ENCODE results near the gene OGFR.

Gene OGFR

DNA sequence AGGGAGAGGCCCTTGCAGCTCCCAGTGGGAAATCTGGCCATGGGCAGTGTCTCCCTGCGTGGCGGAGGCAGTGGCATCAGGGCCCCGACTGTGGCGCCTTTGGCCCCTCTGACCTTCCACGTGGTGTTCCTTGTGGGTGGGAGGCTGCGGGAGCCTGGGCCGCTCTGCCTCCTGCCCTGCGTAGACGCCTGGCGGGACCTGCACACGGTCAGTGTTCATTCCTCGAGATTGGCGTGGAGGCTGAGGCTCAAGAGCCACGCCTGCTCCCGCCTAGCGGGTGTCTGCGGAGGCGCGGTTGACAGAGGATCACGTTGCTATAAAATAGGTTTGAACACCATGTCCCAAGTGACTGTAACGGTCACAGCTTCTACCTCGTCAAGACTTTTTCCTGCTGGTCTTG lies 26.2 kb downstream of the OGFR start:
- ChIA-PET POLR2A (no interaction called here), CTCF (no interaction called here)
- Histone ChIP-seq H3K9me3 (ENCODE audit: control insufficient read depth, insufficient read depth, low read depth, low read length) (no peaks in the 10 kb centered on the region), H3K4me3 (ENCODE audit: low read depth, low read length) (no peak overlapping the region), H3K27ac (ENCODE audit: extremely low read depth, low read depth, low read length) (no peak overlapping the region), H3K4me1 (ENCODE audit: control insufficient read depth, insufficient read depth, low read length) (no peaks in the 10 kb centered on the region; the same call in 1 of the 2 replicates), H3K36me3 (ENCODE audit: control insufficient read depth in 2 of 2, insufficient read depth in 1 of 2, low read length in 2 of 2) (peaks cover 0 to 2% of the 10 kb centered on the region in 2 experiments; a peak in 1 of 3 replicates)
- TF ChIP-seq KLF1 (tag by site-specific recombination; IDR thresholded peaks at IDR 0.05): peak; percentile 73; the same call in 1 of the 2 replicates
- 0 out of 2 replicates have a peak, but pooled peaks have one; percentile 10 for TF ChIP-seq KLF8 (tag by site-specific recombination; IDR thresholded peaks at IDR 0.05)
- no peak for TF ChIP-seq HIC1 (tag by site-specific recombination; IDR thresholded peaks at IDR 0.05)

DNA sequence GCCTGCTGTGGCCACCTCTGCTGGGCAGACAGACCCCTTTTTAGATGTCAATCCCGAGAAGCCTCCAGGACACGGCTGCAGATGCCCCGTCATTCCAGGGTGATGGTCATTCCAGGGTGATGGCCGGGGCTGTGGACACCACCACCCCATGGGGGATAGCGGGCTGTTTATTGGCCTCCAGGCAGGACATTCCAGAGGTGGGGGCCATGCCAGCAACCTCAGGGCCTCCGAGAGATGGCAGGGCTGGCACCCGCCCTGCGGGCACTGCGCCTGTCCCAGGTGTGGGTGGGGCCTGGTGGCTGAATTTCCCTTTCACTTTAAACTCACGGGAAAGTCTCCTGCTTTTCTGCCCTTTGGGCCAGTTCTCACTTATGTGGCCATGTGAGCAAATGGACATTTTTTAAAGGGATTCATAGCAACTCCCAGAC lies 26.7 kb downstream of the OGFR start:
- POLR2A ChIA-PET: no interaction called here

More for the DNA sequence above, 26.7 kb downstream of the OGFR start:
- Histone ChIP-seq H3K4me3 (ENCODE audit: low read depth, low read length) (no peak overlapping the region), H3K9me3 (ENCODE audit: control insufficient read depth, insufficient read depth, low read depth, low read length) (no peaks in the 10 kb centered on the region), H3K27ac (ENCODE audit: extremely low read depth, low read depth, low read length) (no peak overlapping the region), H3K36me3 (ENCODE audit: control insufficient read depth in 2 of 2, insufficient read depth in 1 of 2, low read length in 2 of 2) (peaks cover 0 to 8% of the 10 kb centered on the region in 2 experiments; a peak in 1 of 3 replicates), H3K4me1 (ENCODE audit: control insufficient read depth, insufficient read depth, low read length) (no peaks in the 10 kb centered on the region; the same call in 1 of the 2 replicates)
- TF ChIP-seq ZNF670 (tag by site-specific recombination; IDR thresholded peaks at IDR 0.05; ENCODE audit: low read depth): no peak
- TF ChIP-seq ZNF664 (tag by site-specific recombination; IDR thresholded peaks at IDR 0.05): no peak
- no peak for TF ChIP-seq CTCF (tag by site-specific recombination; IDR thresholded peaks at IDR 0.05)
- TF ChIP-seq ZFHX2 (tag by site-specific recombination; conservative IDR thresholded peaks at IDR 0.05): no peak
- TF ChIP-seq ZNF777 (tag by site-specific recombination; IDR thresholded peaks at IDR 0.05; ENCODE audit: borderline replicate concordance): no peak
- TF ChIP-seq, protein P1, sequence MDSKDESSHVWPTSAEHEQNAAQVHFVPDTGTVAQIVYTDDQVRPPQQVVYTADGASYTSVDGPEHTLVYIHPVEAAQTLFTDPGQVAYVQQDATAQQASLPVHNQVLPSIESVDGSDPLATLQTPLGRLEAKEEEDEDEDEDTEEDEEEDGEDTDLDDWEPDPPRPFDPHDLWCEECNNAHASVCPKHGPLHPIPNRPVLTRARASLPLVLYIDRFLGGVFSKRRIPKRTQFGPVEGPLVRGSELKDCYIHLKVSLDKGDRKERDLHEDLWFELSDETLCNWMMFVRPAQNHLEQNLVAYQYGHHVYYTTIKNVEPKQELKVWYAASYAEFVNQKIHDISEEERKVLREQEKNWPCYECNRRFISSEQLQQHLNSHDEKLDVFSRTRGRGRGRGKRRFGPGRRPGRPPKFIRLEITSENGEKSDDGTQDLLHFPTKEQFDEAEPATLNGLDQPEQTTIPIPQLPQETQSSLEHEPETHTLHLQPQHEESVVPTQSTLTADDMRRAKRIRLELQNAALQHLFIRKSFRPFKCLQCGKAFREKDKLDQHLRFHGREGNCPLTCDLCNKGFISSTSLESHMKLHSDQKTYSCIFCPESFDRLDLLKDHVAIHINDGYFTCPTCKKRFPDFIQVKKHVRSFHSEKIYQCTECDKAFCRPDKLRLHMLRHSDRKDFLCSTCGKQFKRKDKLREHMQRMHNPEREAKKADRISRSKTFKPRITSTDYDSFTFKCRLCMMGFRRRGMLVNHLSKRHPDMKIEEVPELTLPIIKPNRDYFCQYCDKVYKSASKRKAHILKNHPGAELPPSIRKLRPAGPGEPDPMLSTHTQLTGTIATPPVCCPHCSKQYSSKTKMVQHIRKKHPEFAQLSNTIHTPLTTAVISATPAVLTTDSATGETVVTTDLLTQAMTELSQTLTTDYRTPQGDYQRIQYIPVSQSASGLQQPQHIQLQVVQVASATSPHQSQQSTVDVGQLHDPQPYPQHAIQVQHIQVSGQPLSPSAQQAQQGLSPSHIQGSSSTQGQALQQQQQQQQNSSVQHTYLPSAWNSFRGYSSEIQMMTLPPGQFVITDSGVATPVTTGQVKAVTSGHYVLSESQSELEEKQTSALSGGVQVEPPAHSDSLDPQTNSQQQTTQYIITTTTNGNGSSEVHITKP (tag by site-specific recombination; IDR thresholded peaks at IDR 0.05): no peak
- TF ChIP-seq ZSCAN23 (tag by site-specific recombination; IDR thresholded peaks at IDR 0.05): no peak
- TF ChIP-seq ZNF529 (tag by site-specific recombination; IDR thresholded peaks at IDR 0.05; ENCODE audit: insufficient replicate concordance): no peak
- no peak for TF ChIP-seq ZNF112 (tag by site-specific recombination; IDR thresholded peaks at IDR 0.05)
- no peak for TF ChIP-seq ZNF510 (tag by site-specific recombination; IDR thresholded peaks at IDR 0.05; ENCODE audit: insufficient replicate concordance)
- no peak for TF ChIP-seq ZNF184 (tag by site-specific recombination; IDR thresholded peaks at IDR 0.05)
- TF ChIP-seq ZNF558 (tag by site-specific recombination; IDR thresholded peaks at IDR 0.05): no peak
- CTCF ChIA-PET: interaction anchor here (0.6 to 1.0 kb wide), 3 partner anchors 13 to 517 kb away, joined by 3 to 5 read pairs (median 4); no protein-coding TSS in a partner anchor
